GM19372 (cell line): ENCODE measurements around the gene PATL2.
"Not testable (repeated sequence)": the region's sequence is repeated elsewhere in the genome, so short reads cannot be mapped to it uniquely, and the experiment has no call there.

Source experiments
- ATAC-seq: cut with Tn5 transposase; IDR thresholded peaks from one replicate; pipeline ENCODE4 v1.9.1; 2021; ENCODE audit warnings: mild to moderate bottlenecking, low read depth, moderate library complexity; ENCODE audit not compliant: unreplicated experiment

The PATL2 gene

DNA sequence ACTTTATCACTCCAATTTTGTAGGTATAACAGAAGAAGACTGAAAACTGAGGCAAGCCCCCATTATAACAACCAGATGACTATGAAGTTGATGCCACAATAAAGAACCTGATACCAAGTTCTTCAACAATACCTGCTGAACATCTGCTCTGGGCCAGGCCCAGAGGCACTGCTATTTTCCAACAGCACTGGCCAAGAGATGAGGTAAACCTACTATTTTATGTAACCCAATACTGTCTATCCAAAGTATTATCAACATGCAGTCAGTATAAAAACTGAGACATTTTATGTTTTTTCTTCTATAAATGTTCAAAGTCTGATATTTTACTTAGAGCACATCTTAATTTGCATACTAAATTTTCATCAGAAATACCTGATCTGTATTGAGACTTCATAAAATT, 53.7 kb downstream of the PATL2 start:
- no peak for ATAC-seq

GRCh38 chr15:44656913-44657312, 54.2 kb downstream of the PATL2 start:
- no peak for ATAC-seq

- no peak for ATAC-seq
These were observed 54.8 kb downstream of the PATL2 start for GRCh38 chr15:44656298-44656697.

- ATAC-seq = no peak
These were observed 56.3 kb downstream of the PATL2 start for GRCh38 chr15:44654858-44655257.

- ATAC-seq = no peak
These were observed 63.5 kb downstream of the PATL2 start for GRCh38 chr15:44647637-44648036.

DNA sequence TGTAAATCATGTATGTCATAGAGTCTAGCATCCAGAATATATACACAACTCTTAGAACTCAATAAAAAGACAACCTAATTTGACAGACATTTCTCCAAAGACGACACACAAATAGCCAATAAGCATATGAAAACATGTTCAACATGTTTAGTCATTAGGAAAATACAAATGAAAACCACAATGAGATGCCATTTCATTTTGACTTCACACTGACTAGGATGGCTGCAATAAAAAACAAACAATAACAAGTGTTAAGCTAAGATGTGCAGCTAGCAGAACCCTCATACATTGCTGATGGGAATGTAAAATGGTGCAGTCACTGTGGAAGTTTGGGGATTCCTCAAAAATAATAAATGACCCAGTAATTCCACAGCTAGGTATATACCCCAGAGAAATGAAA, 64.1 kb downstream of the PATL2 start:
- no peak for ATAC-seq

- ATAC-seq = no peak
These were observed 64.7 kb downstream of the PATL2 start for GRCh38 chr15:44646460-44646859.

DNA sequence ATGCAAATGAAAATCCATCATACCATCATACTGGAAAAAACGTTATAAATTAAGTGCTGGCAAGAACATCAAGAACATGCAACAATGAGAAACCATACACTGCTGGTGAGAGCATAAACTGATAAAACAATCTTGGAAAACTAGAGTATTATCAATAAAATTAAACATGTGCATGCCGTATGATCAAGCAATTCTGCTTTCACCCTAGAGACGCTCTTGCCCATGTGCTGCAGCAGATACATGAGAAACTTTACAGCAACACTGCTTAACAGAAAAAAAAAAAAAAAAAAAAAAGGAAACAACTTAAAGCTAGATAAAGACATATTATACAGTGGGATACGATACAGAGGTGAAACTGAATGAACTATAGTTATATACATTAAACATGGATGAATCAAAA, 69.5 kb downstream of the PATL2 start:
- ATAC-seq = no peak

GRCh38 chr15:44636976-44637375, 74.1 kb downstream of the PATL2 start:
- no peak for ATAC-seq

DNA sequence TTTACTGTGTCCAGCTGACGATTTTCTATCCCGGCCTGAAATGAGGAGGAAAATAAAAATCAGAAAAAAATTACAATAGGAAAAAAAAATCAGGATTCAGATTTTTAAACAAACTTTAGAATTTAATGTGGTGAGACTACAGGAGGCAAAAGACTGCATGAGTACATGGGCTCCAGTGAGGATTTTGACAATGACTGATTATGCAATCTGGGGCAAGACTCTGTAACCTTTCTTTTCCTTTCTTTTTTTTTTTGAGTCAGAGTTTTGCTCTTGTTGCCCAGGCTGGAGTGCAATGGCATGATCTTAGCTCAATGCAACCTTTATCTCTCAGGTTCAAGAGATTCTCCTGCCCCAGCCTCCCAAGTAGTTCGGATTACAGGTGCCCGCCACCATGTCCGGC, 77.5 kb downstream of the PATL2 start:
- no peak for ATAC-seq

- not testable (repeated sequence) for ATAC-seq
These were observed 85.8 kb downstream of the PATL2 start for GRCh38 chr15:44625286-44625685.

DNA sequence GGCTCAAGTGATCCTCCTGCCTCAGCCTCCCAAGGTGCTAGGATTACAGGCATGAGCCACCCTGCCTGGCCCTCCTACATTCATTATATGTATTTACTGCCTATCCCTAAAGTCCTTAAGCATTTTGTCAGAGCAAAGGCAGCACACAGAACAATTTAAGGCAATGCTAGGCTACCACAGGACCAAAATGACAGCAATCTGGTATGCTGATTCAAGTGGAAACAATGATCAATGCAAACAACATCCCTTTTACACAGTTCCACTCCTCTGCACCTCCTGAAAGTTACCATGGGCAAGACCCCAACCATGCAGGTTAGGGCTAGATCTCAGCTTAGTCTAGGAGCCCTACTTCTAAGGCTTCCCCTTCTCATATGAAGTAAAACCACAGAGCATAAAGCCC, 87.9 kb downstream of the PATL2 start:
- no peak for ATAC-seq

DNA sequence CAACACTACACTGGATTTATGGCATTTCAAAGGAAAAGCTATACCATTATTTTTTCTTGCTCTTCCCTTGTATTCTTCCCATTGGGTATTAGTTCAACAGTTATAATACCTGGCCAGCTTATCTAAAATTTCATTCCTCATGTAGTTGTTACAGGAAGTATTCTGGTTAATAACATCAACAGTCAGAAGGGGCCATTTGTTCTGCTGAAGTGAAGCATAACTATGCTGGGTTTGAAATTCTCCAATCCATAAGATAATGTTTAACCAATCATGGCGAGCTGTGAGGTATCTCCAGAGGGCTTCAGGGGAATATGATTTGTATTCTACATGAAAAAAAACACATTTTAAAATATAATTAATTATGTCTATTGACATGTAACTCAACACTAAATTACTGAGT, 91.0 kb downstream of the PATL2 start:
- no peak for ATAC-seq

- ATAC-seq = no peak
These were observed 94.1 kb downstream of the PATL2 start for GRCh38 chr15:44616974-44617373.
